Measurements from ENCODE around the gene SERPINA4.

Gene SERPINA4

DNA sequence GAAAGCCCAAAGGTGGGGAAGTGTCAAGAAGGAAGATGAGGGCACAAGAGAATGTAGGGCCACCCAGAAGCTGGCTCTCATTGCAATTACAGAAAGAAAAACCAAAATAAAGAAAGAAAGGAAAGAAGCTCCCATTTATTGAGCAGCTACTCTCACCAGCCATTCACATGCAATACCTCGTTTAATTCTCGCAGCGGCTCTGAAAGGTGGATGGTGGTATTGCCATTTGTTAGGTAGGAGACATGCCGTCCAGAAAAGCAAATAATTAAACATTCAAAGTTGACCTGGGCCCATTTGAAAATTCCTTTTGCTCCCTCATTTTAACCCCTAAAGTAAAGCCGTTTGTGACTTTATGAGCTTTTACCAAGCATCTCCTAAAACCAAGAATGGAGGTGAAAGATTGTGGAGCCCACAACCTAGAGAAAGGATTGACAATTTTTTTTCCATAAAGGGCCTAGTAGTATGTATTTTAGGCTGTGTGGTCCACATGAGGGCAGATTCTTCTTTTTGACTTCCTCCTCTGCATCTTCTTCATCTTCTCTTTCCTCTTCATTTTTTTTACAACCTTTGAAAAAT lies 56.2 kb downstream of the SERPINA4 start:
- DNase-seq: no peak

DNA sequence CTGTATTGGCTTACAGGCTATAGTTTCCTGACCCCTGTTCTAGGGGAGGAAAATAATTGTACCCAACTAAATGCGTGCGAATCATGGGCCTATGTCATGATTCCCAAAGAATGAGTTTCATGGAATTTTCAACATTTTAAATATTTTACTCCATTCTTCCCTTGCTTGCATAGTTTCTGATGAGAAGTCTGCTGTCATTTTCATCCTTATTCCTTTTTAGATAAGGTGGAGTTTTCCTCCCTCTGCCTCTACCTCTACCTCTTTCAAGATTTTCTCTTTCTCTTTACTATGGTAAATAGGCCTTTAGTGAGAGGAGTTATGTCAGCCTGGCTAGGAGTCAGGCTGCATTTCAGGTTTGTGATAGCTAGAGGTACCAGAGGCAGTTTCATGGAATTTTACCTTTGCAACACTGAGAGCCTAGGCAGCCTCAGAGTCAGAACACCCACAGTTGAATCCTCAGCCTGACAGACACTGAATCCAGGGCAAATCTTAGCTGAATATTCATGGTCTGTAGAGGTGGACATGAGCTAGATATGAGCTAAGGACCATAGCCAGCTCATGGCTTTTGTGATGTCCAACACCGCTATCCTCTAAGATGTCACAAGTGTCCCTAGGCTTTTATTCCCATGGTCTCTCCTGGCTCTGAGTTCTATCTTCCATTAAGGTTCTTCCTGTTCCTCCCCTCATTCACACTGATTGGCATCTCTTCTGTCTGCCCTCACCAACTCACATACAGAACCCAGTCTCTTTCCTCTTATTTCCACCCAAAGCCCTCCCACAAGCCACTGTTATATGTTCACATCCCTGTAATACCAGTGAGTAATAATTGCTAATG lies 57.0 kb downstream of the SERPINA4 start:
- no peak for DNase-seq

DNA sequence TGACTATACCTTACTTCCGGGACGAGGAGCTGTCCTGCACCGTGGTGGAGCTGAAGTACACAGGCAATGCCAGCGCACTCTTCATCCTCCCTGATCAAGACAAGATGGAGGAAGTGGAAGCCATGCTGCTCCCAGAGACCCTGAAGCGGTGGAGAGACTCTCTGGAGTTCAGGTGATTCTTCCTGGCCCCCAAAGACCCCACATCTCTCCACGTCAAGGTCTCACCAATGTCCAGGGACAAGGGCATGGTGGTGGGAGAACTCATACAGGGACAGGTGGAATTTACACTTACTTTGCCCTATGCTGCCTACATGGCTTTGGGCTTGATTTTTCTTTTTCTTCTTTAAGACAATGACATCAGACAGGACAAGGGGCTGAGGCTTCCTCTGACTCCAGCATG lies 58.1 kb downstream of the SERPINA4 start:
- no peak for DNase-seq

Measured in NCI-H2171 (cell line).